Upper lobe of right lung (tissue), 1 donor: ENCODE data around the gene RHOG. TPM values are rescaled to one million over a fixed set of nuclear protein-coding genes. Genes with fewer than 3 reads are reported as not detected.

Experiments used
- ATAC-seq: fragments of 200-7000 bp; cut with Tn5 transposase; one replicate; pipeline ENCODE4 v1.9.1; 2020; ENCODE audit warnings: mild to moderate bottlenecking, moderate library complexity
- DNase-seq: peaks from one replicate; pipeline ENCODE4 v3.0.0-alpha.2; 2020
- H3K27ac ChIP-seq: fragments of 200-600 bp; one replicate; pipeline ENCODE4 v1.8.0; 2022
- H3K27me3 ChIP-seq: fragments of 200-600 bp; one replicate; pipeline ENCODE4 v1.8.0; 2022; ENCODE audit warnings: mild to moderate bottlenecking
- H3K36me3 ChIP-seq: fragments of 200-600 bp; one replicate; pipeline ENCODE4 v1.8.0; 2022
- H3K4me1 ChIP-seq: fragments of 200-600 bp; one replicate; pipeline ENCODE4 v1.8.0; 2022
- H3K4me3 ChIP-seq: fragments of 200-600 bp; one replicate; pipeline ENCODE4 v1.8.0; 2022; ENCODE audit warnings: mild to moderate bottlenecking
- H3K9me3 ChIP-seq: fragments of 200-600 bp; one replicate; pipeline ENCODE4 v1.8.0; 2022
- CTCF ChIP-seq: fragments of 200-600 bp; IDR thresholded peaks from one replicate; pipeline ENCODE4 v1.8.0; 2022; ENCODE audit warnings: antibody characterized with exemption
- intact Hi-C: fragments of 100-400 bp; cut with DNase I; formaldehyde crosslinking; loops from one replicate; pipeline ENCODE4 v1.11.0; 2022
- total RNA-seq: library from RNA; stranded (reverse); fragmentation: NEBNext Ultra II Directional; extraction: Animal tissue kit (Norgen Biotek cat#: 25700); gene quantifications from one replicate; pipeline ENCODE4 v1.2.1, GENCODE V29; 2021
- donor health status: DM: no; HTN: yes; CAD: no; lungs with severe emphysema.

The RHOG gene
- total RNA-seq, 1 donor from 2014 or later = 65.6 TPM

- no peak for ATAC-seq
- no peaks in the 10 kb centered on the region for H3K27me3 ChIP-seq
- H3K27ac ChIP-seq = no peak overlapping the region
- H3K4me3 ChIP-seq = no peak overlapping the region
- intact Hi-C loops = no loop called here
- H3K4me1 ChIP-seq = peaks cover 43% of the 10 kb centered on the region
- TF ChIP-seq CTCF = no peak
- DNase-seq = no peak
- H3K9me3 ChIP-seq = no peaks in the 10 kb centered on the region
- peaks cover 33% of the 10 kb centered on the region for H3K36me3 ChIP-seq
Measured at GRCh38 chr11:3782963-3783362, 57.8 kb downstream of the RHOG start.

- H3K27ac ChIP-seq = no peak overlapping the region
Measured at GRCh38 chr11:3781423-3781822, 59.3 kb downstream of the RHOG start.

More at GRCh38 chr11:3781423-3781822, 59.3 kb downstream of the RHOG start:
- H3K36me3 ChIP-seq = peaks cover 49% of the 10 kb centered on the region
- H3K9me3 ChIP-seq = no peaks in the 10 kb centered on the region
- H3K4me3 ChIP-seq = no peak overlapping the region
- DNase-seq (no peak), ATAC-seq (peak; percentile 80)
- intact Hi-C loops = no loop called here
- TF ChIP-seq CTCF = no peak
- H3K4me1 ChIP-seq = peaks cover 28% of the 10 kb centered on the region
- H3K27me3 ChIP-seq = no peaks in the 10 kb centered on the region

Other genes with a start within 250 kb of the RHOG start
- gene ART5, start 199.0 kb downstream of the RHOG start, total RNA-seq = 1.2 TPM
- 0.29 TPM for gene ART1, start 195.8 kb downstream of the RHOG start, total RNA-seq
- 1.2 TPM for gene CHRNA10, start 169.6 kb downstream of the RHOG start, total RNA-seq
- 80.5 TPM for gene NUP98, start 43.4 kb downstream of the RHOG start, total RNA-seq
- gene PGAP2, start 32.4 kb downstream of the RHOG start, total RNA-seq = 25.0 TPM
- gene STIM1, start 14.7 kb upstream of the RHOG start, total RNA-seq = 60.7 TPM